Neural cell (in vitro differentiated cells): ENCODE results near the gene EQTN. TPM values are rescaled to one million over a fixed set of nuclear protein-coding genes. Genes with fewer than 3 reads are reported as not detected.

Source experiments
- H2AFZ ChIP-seq: fragments of 200-600, 300-800 bp; sonication (generic), shearing (Covaris generic); 2 replicates; pipeline ENCODE4 v1.6.0; 2014; ENCODE audit warnings: low read depth, mild to moderate bottlenecking, antibody characterized with exemption, low read length, moderate library complexity
- H3F3A ChIP-seq: fragments of 200-600 bp; shearing (Covaris generic); 2 replicates; pipeline ENCODE4 v1.6.1; 2016; ENCODE audit warnings: mild to moderate bottlenecking, moderate library complexity, mixed read lengths, antibody characterized with exemption, low read length; ENCODE audit not compliant: insufficient read depth, poor library complexity, severe bottlenecking
- H3K27ac ChIP-seq: fragments of 200-600, 300-800 bp; sonication (generic), shearing (Covaris generic); 2 replicates; pipeline ENCODE4 v1.5.1; 2014; ENCODE audit warnings: mild to moderate bottlenecking, low read length, moderate library complexity
- H3K27me3 ChIP-seq: fragments of 300-800, 200-600 bp; sonication (generic), shearing (Covaris generic); 2 replicates; pipeline ENCODE4 v1.6.0; 2014; ENCODE audit warnings: mild to moderate bottlenecking, low read depth, low read length, moderate library complexity; ENCODE audit not compliant: insufficient read depth
- H3K36me3 ChIP-seq: fragments of 300-800, 200-600 bp; sonication (generic), shearing (Covaris generic); 2 replicates; pipeline ENCODE4 v1.5.1; 2014; ENCODE audit warnings: mild to moderate bottlenecking, antibody characterized with exemption, low read length, moderate library complexity; ENCODE audit not compliant: insufficient read depth
- H3K4me2 ChIP-seq: fragments of 300-800, 200-600 bp; sonication (generic), shearing (Covaris generic); 2 replicates; pipeline ENCODE4 v1.6.0; 2014; ENCODE audit warnings: mild to moderate bottlenecking, low read length
- H3K4me3 ChIP-seq: fragments of 300-800, 200-600 bp; sonication (generic), shearing (Covaris generic); 2 replicates; pipeline ENCODE4 v1.5.1; 2014; ENCODE audit warnings: mild to moderate bottlenecking, low read length, moderate library complexity
- H3K79me2 ChIP-seq: fragments of 200-600 bp; shearing (Covaris generic); replicated peaks from 2 replicates; pipeline ENCODE4 v1.6.0; 2014; ENCODE audit warnings: mild to moderate bottlenecking, low read length, moderate library complexity; ENCODE audit not compliant: insufficient read depth
- H3K9ac ChIP-seq: fragments of 300-800, 200-600 bp; sonication (generic), shearing (Covaris generic); 2 replicates; pipeline ENCODE4 v1.6.1; 2016; ENCODE audit warnings: mild to moderate bottlenecking, low read length, mixed read lengths
- H3K9me2 ChIP-seq: fragments of 200-600 bp; shearing (Covaris generic); 2 replicates; pipeline ENCODE4 v1.6.1; 2016; ENCODE audit warnings: mild to moderate bottlenecking, low read length, mixed read lengths; ENCODE audit not compliant: insufficient read depth
- H3K9me3 ChIP-seq: fragments of 200-600, 300-800 bp; sonication (generic), shearing (Covaris generic); 2 replicates; pipeline ENCODE4 v1.6.1; 2016; ENCODE audit warnings: mild to moderate bottlenecking, mixed run types, low read length, moderate library complexity, mixed read lengths
- H4K20me1 ChIP-seq: fragments of 200-600 bp; shearing (Covaris generic); 2 replicates; pipeline ENCODE4 v1.6.1; 2016; ENCODE audit warnings: mild to moderate bottlenecking, mixed run types; ENCODE audit not compliant: insufficient read depth
- CTCF ChIP-seq: fragments of 450-650 bp; IDR thresholded peaks from 2 replicates; pipeline ENCODE4 v1.5.1; 2014; ENCODE audit warnings: antibody characterized with exemption, mild to moderate bottlenecking, moderate library complexity; ENCODE audit not compliant: poor library complexity, severe bottlenecking
- EP300 ChIP-seq: fragments of 450-650 bp; conservative IDR thresholded peaks from 2 replicates; pipeline ENCODE4 v1.6.1; 2014; ENCODE audit warnings: antibody characterized with exemption, mild to moderate bottlenecking, moderate library complexity; ENCODE audit not compliant: poor library complexity, severe bottlenecking
- EZH2 ChIP-seq: fragments of 200-600, 300-800 bp; shearing (Covaris generic), sonication (generic); IDR thresholded peaks from 2 replicates; pipeline ENCODE4 v1.6.1; 2014; ENCODE audit warnings: antibody characterized with exemption, low read length, borderline replicate concordance, mild to moderate bottlenecking; ENCODE audit not compliant: insufficient read depth, poor library complexity, severe bottlenecking
- MXI1 ChIP-seq: fragments of 450-650 bp; conservative IDR thresholded peaks from 2 replicates; pipeline ENCODE4 v1.6.1; 2014; ENCODE audit warnings: antibody characterized with exemption, mild to moderate bottlenecking; ENCODE audit not compliant: poor library complexity, severe bottlenecking
- POLR2AphosphoS5 ChIP-seq: IDR thresholded peaks from 2 replicates; pipeline ENCODE4 v1.6.1; 2012
- RAD21 ChIP-seq: fragments of 450-650 bp; conservative IDR thresholded peaks from 2 replicates; pipeline ENCODE4 v1.6.1; 2014; ENCODE audit warnings: antibody characterized with exemption, mild to moderate bottlenecking, moderate library complexity
- REST ChIP-seq: IDR thresholded peaks from 2 replicates; pipeline ENCODE4 v1.6.1; 2012; ENCODE audit warnings: borderline replicate concordance
- SMC3 ChIP-seq: fragments of 450-650 bp; conservative IDR thresholded peaks from 2 replicates; pipeline ENCODE4 v1.6.1; 2014; ENCODE audit warnings: antibody characterized with exemption, mild to moderate bottlenecking, moderate library complexity; ENCODE audit not compliant: poor library complexity
- TAF1 ChIP-seq: IDR thresholded peaks from 2 replicates; pipeline ENCODE4 v1.6.1; 2012; ENCODE audit warnings: low read depth
- polyA plus RNA-seq: library from polyadenylated mRNA; depleted of rRNA; stranded (reverse); fragments of >200 nt; gene quantifications from 2 replicates; pipeline ENCODE4 v1.2.3, GENCODE V29; 2014

EQTN gene
- polyA plus RNA-seq, 1 donor from 2014 or later, result not detected

DNA sequence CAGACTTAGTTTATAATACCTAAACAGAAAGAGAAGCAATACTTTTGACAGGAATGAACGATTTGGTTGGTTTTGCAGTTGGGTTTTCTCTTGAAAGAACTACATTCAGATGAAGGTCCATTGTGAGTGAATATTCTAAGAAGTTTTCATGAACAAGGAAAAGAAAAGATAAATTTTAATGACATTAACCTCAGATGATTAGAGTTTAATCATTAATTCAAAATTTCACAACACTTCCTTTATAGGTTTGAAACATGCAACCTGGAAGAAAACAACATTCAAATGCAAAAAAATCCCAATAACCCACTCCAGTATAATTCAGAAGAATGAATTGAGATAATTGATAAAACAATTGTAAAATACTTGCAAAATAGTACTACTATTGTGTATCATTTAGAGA lies 23.8 kb downstream of the EQTN start:
- no peaks in the 10 kb centered on the region for H3K9me3 ChIP-seq
- H3K27me3 ChIP-seq, result no peaks in the 10 kb centered on the region
- no peak overlapping the region for H3K27ac ChIP-seq
- H3K4me2 ChIP-seq, result no peak overlapping the region
- no peak overlapping the region for H3K9ac ChIP-seq
- no peak overlapping the region for H2AFZ ChIP-seq
- no peak for TF ChIP-seq CTCF
- no peak for TF ChIP-seq EP300
- TF ChIP-seq MXI1, result no peak
- TF ChIP-seq POLR2AphosphoS5, result no peak
- no peak for TF ChIP-seq REST
- TF ChIP-seq EZH2, result no peak
- no peak for TF ChIP-seq TAF1
- TF ChIP-seq SMC3, result no peak
- TF ChIP-seq RAD21, result no peak
- H3K79me2 ChIP-seq, result no peaks in the 10 kb centered on the region
- no peaks in the 10 kb centered on the region for H3K36me3 ChIP-seq
- no peaks in the 10 kb centered on the region for H3F3A ChIP-seq
- H3K4me3 ChIP-seq, result no peak overlapping the region
- no peaks in the 10 kb centered on the region for H4K20me1 ChIP-seq
- no peaks in the 10 kb centered on the region for H3K9me2 ChIP-seq

- Histone ChIP-seq H3K36me3 (no peaks in the 10 kb centered on the region), H3K9ac (no peak overlapping the region), H3K27ac (no peak overlapping the region), H3K4me3 (no peak overlapping the region), H4K20me1 (no peaks in the 10 kb centered on the region), H3F3A (no peaks in the 10 kb centered on the region), H3K9me2 (no peaks in the 10 kb centered on the region), H2AFZ (no peak overlapping the region), H3K27me3 (no peaks in the 10 kb centered on the region), H3K79me2 (no peaks in the 10 kb centered on the region), H3K4me2 (no peak overlapping the region), H3K9me3 (no peaks in the 10 kb centered on the region)
- TF ChIP-seq CTCF, result no peak
- TF ChIP-seq RAD21, result no peak
- no peak for TF ChIP-seq EZH2
- no peak for TF ChIP-seq REST
- no peak for TF ChIP-seq MXI1
- no peak for TF ChIP-seq EP300
- no peak for TF ChIP-seq SMC3
- TF ChIP-seq POLR2AphosphoS5, result no peak
- TF ChIP-seq TAF1, result no peak
These were observed 24.8 kb downstream of the EQTN start for GRCh38 chr9:27272103-27272502.
